Eye (tissue), 1 donor: ENCODE results near the gene PIGS.
"Not testable (repeated sequence)": the region's sequence is repeated elsewhere in the genome, so short reads cannot be mapped to it uniquely, and the experiment has no call there.

Source experiments
- DNase-seq: peaks from one replicate; pipeline ENCODE4 v3.0.0-alpha.2; 2015

The PIGS gene

DNA sequence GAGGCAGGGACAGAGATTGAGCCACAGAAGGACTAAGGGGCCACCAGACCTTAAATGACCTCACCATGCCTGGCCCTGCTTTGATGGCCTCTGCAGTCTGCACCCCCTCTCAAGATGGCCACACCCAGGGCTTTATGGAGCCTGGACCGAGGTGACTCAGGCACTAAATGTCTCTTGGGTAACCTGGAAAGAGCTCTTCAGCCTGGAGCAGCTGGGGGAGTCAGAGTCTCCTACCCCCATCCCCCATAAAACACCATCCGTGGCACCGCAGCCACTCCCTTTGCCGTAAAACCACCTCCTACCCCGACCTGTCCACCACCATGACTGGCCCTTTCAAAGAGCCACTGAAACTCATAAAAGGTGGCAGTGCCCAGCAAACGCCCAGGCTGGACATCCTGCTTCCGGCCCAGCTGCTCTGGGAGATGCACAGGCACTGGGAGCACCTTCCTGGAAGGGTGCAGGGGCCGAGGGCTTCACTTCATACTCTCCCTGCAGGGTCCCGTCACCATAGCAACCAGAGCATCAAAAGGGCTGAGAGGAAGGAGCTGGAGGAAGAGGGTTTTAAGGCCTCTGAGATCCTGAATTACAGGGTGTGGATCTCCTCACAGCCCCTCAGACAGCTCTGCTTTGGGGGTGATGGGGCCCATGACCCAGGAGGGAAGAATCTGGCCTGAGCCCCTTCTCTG is 42.9 kb downstream of the PIGS start:
- DNase-seq: no peak

GRCh38 chr17:28527859-28528258 is 43.5 kb downstream of the PIGS start:
- no peak for DNase-seq

GRCh38 chr17:28527181-28527681 is 44.1 kb downstream of the PIGS start:
- DNase-seq: no peak

DNA sequence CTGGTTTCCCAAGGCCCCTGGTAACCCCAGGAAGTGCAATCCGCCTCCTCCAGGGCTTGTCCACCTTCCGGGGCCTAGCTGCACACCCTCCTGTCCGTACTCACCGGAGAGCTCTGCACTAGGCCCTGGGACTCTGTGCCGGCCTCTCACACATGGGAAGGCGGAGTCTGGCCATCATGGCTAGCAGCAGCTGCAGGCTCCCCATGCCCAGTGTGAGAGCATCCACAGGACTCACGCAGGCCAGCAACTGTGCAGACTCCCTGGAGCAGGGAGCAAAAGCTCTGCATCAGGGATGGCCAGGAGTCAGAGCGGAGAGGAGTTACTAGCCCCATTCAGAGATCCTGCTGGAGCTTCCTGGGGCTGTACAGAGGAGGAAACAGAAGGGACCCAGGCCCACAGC is 44.9 kb downstream of the PIGS start:
- DNase-seq: peak; percentile 37

GRCh38 chr17:28524476-28525424 is 46.6 kb downstream of the PIGS start:
- peak; percentile 47 for DNase-seq

- DNase-seq: no peak
Observed at GRCh38 chr17:28523876-28524275, 47.4 kb downstream of the PIGS start.

DNA sequence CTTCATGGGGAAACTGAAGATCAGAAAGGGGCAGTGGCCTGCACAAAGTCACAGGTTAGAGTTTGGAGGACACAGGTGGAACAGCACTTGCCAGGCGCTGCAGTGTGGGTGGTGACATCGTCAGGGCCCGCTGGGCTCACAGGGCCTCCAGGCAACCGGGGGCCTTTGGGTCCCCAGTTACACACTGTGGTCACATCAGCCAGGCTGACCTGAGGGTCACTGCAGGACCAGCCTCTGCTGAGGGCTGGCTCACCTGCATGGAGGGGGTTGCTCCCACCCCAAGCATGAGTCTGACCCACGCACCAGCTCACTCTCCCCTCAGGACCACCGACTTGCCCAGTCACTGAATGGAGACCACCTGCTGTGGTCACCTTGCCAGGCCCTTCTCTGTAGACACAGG is 48.1 kb downstream of the PIGS start:
- no peak for DNase-seq

DNA sequence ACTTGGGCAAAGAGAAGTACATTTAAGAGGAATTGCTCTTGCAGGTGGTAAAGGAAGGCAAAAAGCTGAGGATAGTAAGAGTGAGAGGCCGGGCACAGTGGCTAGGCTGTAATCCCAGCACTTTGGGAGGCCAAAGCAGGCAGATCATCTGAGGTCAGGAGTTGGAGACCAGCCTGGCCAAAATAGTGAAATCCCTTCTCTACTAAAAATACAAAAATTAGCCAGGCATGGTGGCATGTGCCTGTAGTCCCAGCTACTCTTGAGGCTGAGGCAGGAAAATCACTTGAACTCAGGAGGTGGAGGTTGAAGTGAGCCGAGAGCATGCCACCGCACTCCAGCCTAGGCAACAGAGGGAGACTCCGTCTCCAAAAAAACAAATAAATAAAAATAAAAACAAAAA is 49.0 kb downstream of the PIGS start:
- not testable (repeated sequence) for DNase-seq

- no peak for DNase-seq
Observed at GRCh38 chr17:28521311-28522085, 49.8 kb downstream of the PIGS start.

GRCh38 chr17:28520687-28521086 is 50.6 kb downstream of the PIGS start:
- DNase-seq: no peak

GRCh38 chr17:28519236-28519635 is 52.1 kb downstream of the PIGS start:
- DNase-seq: no peak

- DNase-seq: no peak
Observed at GRCh38 chr17:28518578-28518977, 52.7 kb downstream of the PIGS start.

DNA sequence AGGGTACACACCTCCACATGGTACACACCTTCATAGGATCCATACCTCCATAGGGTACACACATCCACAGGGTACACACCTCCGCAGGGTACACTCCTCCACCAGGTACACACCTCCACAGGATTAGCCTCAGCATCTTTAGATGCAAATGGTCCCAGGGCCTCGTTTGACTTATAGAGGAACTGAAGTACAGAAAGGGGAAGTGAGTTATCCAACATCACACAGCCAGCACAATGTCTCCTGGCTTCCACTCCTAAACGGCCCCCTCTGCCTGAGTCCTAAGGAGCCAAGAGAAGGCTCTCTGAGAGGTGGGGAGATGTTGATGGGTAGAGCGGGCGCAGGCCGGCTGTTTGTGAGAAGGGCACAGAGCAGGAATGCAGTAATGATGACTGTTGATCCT is 53.2 kb downstream of the PIGS start:
- no peak for DNase-seq

DNA sequence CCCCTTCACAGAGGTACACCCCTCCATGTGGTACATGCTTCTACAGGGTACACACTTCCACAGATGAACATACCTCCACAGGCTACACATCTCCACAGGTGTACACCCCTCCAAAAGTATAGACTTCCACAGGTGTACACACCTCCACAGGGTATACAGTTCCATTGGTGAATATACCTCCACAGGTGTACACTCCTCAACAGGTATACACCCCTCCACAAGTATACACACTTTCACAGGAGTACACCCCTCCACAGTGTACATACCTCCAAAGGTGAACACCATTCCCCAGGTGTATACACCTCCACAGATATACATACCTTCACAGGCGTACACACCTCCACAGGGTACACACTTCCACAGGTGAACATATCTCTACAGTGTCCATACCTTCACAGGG is 55.8 kb downstream of the PIGS start:
- DNase-seq: no peak

DNA sequence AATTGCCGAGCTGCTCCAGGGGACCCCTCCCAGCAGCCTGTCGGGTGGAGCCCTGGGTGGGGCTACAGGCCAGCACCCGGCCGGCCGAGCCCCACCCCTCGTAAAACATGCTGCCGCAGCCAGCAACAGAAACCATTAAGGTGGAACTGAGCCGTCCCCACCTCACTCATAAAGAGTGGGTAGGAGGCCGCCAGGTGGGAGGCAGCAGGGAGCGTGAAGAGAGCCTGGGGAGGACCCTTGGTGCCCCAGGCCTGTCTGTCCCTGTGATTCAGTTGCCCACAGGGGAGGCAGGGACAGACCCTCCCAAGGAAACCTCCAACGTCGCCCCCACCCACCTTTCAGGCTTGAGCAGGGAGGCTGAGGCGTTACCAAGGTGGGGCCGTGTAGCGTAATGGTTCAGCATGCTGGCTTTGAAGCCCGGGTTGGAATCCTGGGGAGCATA is 56.7 kb downstream of the PIGS start:
- no peak for DNase-seq

- no peak for DNase-seq
Observed at GRCh38 chr17:28513476-28513875, 57.8 kb downstream of the PIGS start.

GRCh38 chr17:28511858-28512461 is 59.4 kb downstream of the PIGS start:
- no peak for DNase-seq

DNA sequence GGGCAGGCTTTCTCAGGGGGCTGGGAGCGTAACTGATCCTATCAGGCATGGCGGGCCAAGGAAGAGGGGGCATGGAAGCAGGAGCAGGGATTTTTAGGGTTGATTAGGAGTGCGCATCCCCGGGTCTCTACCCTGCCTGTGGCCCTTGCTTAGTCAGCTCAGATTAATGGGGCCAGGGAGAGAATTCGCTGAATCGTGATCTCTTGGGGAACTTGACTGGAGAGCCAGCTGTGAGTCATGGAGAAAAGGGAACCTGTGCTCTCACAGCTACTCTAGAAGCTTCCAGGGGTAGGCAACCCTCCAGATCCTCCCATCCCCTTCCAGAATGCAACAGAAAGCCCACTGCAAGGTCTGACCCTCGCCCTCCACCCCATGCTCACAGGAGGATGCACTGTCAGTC is 61.5 kb downstream of the PIGS start:
- no peak for DNase-seq

DNA sequence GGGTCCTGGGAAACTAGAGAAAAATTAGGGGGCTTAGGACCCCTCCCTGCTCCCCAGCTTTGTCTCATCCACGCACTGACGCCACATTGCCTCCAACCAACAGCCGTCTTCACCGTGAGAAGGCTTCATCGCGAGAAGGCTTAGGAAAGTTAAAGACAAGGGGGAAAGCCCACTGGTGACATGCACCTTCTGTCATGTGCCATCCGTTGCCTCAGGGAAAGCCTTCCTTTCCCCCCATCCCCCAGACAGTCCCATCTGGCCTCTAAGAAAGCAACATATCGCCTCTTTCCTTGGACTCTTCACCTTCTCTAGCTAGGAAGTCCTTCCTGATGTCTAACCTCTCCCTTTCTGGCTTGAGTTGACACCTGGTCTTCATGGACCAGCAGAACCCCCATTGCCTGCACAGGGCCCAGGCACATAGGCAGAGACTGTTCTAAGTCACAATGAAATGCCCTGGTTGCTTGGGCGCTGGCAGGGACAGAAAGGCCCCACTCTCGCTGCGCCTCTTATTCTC is 63.1 kb downstream of the PIGS start:
- DNase-seq: no peak

- DNase-seq: peak; percentile 51
Observed at GRCh38 chr17:28507567-28508203, 63.6 kb downstream of the PIGS start.

- DNase-seq: no peak
Observed at GRCh38 chr17:28506763-28507487, 64.4 kb downstream of the PIGS start.
